Choroid plexus epithelial cell (primary cell): ENCODE measurements around the gene SYT15B.
A peak's percentile ranks its signal among the peaks of the same experiment; 100 is the strongest.
"Not testable (repeated sequence)": the region's sequence is repeated elsewhere in the genome, so short reads cannot be mapped to it uniquely, and the experiment has no call there.

Experiments used
- DNase-seq: peaks from one replicate; pipeline ENCODE4 v3.0.0-alpha.2; 2010; ENCODE audit warnings: low read depth
- H3K4me3 ChIP-seq: 2 replicates; pipeline ENCODE4 v1.5.1; 2011; ENCODE audit warnings: low read depth, mild to moderate bottlenecking, control low read depth, low read length, moderate library complexity

Gene SYT15B

DNA sequence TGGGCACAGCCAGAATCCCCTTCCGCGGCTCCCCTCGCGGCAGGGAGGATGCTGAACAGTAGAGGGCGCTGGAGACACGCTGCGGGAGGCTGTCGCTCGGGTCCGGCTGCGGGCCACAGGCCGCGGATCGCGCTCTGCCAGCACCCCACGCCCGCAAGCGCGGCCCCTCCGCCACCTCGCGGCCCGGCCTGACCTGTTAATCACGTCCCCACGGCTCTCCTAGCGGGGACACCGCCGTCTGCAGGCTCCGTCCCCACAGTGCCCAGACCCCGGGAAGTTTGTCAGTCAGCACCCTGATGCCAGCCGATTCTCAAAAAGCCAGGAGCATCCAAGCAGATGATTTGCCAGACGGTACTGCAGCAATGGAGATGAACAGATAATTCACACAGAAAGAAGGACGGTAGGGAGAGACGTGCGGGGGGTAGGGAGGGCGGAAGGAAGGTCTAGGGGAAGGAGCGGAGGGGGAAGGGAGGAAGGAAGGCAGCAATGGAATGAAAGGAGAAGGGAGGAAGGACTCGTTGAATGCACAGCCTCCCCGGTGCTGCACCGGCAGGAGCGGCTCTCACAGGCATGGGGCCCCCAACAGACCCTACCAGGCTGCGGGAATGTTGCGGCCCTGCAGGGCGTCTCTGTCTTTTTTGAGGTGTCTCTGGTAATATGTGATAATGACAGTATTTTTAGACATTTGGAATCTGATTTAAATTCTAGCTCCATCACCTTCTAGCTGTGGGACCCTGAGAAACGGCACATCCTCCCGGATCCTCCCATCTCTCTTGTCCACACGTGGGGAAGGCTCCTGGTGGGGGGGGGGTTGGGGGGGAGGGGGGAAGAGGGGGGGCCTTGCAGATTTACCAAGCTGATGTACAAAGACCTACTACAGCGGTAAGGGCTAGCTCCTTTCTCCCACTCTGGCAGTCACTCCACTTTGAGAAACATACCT lies 19.5 kb downstream of the SYT15B start:
- DNase-seq: peak; percentile 23
- peak overlapping the region; percentile 54 for H3K4me3 ChIP-seq

DNA sequence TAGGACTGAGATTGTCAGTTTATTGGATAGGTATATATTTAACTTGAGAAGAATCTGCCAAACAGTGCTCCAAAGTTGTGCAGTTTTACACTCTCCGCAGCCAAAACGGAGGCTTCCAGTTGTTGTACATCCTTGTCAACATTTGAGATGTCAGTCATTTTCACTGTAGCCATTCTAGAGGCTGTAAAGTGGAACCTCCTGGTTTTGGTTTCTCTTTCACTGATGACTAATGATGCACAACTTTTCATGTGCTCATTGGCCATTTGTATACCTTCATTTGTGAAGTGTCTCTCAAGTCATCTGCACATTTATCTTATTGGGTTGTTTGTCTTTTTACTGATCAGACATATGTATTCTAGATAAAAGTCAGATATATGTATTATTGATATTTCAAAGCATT lies 22.5 kb downstream of the SYT15B start:
- H3K4me3 ChIP-seq, DNase-seq: not testable (repeated sequence)

DNA sequence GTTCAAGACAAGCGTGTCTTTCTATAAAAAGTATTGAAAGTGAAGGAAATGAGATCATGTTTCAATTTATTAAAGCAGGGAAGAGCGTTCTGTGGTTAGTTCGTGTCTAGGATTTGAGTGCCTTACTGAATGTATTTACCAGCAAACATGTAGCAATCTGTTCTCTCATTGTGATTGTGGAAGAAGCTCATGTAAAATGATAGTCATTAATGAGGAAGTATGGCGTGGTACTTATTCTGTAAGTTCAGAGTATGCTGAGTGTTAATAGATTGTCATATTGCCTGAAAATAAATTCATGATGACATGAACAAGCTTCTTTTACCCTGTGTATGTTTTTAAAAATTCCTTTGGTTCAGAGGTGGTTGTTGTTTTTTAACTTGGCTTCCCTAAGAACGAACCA lies 32.5 kb downstream of the SYT15B start:
- not testable (repeated sequence) for DNase-seq

DNA sequence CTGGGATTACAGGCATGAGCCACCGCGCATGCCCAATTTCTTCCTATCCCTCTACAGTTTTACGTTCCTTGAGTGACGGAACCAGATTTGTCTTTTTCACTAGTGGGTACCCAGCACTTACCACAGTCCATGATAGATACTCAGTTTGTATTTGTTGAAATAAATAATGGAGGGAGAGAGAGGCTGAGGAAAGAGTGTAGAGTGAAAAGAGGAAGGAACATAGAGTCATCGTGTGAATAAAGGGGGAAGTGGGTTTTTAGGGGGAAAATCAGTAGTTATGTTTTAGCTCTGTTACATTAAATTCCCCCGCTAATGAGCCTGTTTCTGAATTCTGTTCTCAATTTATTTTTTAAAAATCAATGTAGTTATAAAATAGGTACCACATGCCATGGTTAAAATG lies 37.7 kb downstream of the SYT15B start:
- not testable (repeated sequence) for DNase-seq

More for the DNA sequence above, 32.5 kb downstream of the SYT15B start:
- H3K4me3 ChIP-seq: not testable (repeated sequence)

DNA sequence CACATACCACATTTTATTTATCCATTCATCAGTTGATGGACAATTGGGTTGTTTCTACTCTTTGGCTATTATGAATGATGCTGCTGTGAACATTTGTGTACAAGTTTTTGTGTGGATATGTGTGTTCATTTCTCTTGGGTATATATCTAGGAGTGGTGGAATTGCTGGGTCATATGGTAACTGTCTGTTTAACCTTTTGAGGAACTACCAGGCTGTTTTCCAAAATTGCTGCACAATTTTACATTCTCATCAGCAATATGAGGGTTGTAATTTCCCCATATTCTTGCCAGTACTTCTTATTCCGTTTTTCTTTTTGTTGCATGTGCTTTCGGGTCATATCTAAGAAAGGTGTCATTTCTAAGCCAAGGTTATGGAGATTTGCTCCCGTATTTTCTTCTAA lies 38.3 kb downstream of the SYT15B start:
- H3K4me3 ChIP-seq, DNase-seq: not testable (repeated sequence)

More for the DNA sequence above, 37.7 kb downstream of the SYT15B start:
- H3K4me3 ChIP-seq: not testable (repeated sequence)

DNA sequence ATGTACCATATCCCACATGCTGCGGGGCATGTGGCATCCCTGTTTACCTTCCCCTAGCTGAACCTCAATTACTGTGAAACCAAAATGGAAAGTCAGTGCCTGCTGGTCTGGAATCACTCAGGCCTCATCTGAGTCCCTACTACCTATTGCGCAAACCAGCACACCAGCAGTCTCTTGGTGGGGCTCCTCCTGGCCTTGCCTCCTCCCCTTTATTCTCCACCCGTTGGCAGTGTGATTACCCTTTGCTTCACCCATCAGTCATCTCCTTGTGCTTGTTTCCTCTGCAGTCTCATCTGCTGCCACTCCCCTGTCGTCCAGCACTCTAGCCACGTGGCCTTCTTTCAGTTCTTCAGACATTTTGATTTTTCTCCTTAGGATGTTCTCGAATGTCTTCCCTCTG lies 39.3 kb downstream of the SYT15B start:
- peak; percentile 3 for DNase-seq
- H3K4me3 ChIP-seq: not testable (repeated sequence)

DNA sequence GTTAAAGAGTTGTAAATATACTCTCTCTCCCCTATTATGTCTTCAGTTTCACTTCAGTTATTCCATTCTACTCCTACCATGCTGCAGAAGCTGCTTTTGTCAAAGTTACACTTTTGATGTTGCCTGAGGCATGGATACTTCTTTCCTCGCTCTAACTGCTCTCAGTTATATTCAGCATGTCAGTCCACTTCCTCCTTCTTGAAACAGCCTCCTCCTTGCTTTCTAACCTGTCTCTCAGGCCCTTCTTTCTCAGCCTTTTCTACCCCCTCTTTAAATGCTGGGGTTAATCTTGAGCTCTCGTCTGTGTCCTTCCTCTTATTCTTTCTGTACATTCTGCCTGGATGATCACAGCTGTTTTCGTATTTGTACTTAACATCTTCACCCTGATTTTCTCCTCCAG lies 40.0 kb downstream of the SYT15B start:
- not testable (repeated sequence) for H3K4me3 ChIP-seq, DNase-seq

DNA sequence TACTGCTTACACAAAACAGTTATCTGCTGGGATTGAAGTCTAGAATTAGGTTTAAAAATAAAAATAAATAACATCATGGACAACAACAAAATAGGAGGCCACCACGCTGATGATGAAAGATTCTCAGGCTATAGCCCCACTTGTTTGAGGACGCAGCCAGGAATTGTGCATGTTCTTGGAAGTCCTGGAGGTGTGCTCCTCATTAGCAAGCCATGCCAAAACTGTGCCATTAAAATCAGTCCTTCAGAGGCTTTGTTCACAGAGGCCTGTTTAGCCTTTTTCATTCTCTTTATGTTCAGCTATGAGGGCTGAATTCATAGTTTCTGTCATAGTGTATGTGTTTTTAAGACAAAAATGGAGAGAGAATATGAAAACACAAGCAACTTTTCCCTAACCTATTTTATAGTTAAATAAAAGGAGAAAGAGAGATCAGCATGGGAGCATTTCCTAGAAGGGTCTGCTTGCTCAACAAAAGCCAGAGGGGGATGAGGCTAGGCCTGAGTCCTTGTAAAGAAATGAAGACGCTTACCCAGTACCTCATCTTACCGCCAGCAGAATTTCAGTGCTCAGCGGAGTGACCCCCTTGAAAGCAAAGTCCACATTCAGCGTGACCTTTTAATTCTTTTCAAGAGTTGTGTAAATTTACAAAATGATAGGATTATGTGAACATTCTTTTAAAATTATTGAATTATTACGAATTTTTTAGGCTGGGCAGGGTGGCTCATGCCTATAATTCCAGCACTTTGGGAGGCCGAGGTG lies 46.2 kb downstream of the SYT15B start:
- not testable (repeated sequence) for DNase-seq, H3K4me3 ChIP-seq
